Retina (tissue), 1 donor: ENCODE data around the gene ZRANB3.
"Not testable (repeated sequence)": the region's sequence is repeated elsewhere in the genome, so short reads cannot be mapped to it uniquely, and the experiment has no call there.

ENCODE experiments used
- DNase-seq: peaks from one replicate; pipeline ENCODE4 v3.0.0-alpha.2; 2016

The ZRANB3 gene

DNA sequence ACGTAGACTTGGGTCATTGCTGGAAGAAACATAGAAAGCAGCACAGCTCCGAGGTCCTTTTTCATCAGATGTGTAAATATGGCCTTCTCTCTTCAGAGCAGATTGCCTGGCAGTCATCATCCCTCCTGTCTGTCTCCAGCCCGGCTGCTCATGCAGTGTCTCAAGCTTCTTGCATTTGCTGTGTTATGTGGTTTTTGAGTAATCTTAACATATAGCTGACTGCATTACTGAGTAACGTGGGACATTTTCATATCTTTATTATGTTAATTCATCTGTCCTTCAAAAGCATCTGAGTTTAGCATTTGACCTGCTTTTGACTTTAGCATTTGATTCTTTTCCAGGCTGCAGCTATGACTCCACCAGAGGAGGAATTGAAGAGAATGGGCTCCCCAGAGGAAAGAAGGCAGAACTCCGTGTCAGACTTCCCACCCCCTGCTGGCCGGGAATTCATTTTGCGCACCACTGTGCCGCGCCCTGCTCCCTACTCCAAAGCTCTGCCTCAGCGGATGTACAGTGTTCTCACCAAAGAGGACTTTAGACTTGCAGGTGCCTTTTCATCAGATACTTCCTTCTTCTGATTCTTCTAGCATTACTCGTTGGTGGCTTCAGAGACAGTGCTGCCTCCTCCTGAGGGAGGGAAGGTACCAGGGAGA, 362.7 kb downstream of the ZRANB3 start:
- DNase-seq: no peak

DNA sequence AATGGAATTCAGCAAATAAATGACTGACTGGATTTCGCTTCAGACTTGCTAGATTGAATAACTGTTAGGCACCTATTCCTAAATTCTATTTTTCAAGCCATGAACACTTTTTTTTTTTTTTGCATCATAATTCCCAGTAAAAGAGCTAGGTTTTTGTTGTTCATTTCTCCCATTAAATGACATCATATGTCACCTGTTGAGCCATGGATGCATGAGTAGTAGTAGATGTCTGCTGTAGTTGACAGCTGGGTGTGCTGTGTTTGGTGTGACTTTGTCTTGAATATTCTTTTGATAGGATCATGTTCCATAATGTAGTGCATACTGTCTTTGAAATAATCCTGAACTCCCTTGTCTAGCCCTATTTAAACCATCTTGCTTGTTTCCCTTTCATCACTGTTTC, 363.7 kb downstream of the ZRANB3 start:
- no peak for DNase-seq

GRCh38 chr2:135164431-135164830, 366.6 kb downstream of the ZRANB3 start:
- DNase-seq: no peak

DNA sequence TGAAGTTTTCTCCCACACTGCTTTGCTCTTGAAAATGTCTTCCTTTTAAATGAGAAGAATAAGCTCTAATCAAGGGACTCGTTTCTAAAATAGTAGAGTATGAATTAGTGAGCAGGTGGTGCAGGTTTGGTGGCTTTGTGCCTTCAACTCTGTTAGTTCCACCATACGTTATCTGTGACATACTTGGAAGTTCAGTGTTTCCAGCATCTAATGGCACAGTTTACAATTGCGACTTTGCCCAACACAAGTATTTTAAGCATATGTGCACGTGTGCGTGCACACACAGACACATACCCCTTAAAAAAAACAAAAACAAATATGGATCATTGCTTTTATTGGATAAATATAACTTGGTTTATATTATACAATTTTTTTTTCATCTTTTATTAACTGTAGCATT, 367.1 kb downstream of the ZRANB3 start:
- DNase-seq: no peak

GRCh38 chr2:135163306-135163705, 367.7 kb downstream of the ZRANB3 start:
- no peak for DNase-seq

GRCh38 chr2:135162786-135163185, 368.2 kb downstream of the ZRANB3 start:
- DNase-seq: no peak

DNA sequence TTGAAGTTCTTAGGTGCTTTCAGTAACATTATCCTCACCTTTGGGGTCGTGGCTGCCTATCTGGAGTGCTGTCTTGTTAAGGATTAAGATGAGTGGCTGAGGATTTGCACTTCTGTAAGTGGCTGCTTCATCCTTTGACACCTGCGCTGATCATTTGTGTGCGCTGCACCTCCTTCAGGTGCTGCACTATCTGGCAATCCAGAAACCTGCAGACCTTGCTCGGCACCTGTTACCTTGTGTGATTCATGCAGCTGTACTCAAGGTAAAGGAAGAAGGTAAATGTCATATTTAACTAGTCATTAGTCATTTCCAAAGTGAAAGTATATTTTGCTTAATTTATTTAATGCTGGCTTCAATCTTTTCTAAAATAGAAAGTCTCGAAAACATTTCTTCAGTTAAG, 368.6 kb downstream of the ZRANB3 start:
- DNase-seq: no peak

- DNase-seq: no peak
These were observed 371.8 kb downstream of the ZRANB3 start for GRCh38 chr2:135159191-135159590.

- no peak for DNase-seq
These were observed 373.2 kb downstream of the ZRANB3 start for GRCh38 chr2:135157856-135158255.

DNA sequence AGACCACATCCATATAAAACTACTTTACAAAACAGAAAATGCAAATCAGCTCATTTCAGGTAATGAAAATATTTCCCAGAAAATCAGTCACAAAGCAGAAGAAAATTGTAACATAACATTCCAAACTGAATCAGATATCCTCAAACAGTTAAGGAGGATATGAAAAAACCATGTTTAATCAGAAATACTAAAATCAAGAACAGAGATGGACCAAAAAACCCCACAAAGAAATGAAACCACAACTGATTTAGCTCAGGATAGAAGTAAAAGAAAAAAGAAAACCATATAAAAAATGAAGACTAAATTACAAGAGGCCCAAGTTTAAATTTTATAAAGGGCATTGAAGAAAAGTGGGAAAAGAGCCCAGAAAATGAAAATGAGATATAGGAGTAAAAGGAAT, 376.1 kb downstream of the ZRANB3 start:
- no peak for DNase-seq

DNA sequence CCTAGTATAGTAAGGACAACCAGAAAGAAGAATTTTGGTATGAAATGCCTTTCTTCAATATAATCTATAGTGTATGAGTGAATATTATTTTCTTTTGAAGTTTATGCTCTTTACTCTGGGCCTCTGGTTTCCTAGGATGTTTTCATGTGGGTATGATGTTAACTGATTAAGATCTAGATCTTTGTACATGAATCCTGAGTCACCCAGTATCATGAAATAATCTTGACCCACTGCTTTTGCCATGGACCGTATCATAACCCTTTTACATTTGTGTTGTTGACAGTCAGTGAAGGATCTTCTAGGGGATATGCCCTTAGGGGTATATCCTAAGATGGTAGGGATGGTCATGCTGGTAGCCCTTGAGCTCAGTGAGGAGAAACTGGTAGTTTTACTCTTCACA, 378.7 kb downstream of the ZRANB3 start:
- no peak for DNase-seq

DNA sequence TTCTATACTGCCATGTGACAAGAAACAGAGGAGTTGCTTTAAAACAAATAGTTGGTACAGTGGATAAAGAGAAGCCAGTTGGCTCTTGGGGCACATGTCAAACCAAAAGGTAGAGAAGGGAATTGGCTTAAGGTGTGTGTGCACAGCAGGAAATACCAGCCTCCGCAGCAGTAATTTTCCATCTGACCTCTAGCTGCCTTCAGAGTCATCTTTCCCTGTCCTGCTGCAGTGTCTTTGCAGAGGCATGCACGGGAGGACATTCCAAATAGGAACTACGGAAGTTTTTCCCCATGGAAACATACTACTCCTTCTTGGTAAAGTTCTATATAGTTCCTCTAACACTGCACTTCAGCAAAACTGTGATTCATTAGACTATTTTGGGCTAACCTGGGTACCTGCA, 379.4 kb downstream of the ZRANB3 start:
- DNase-seq: no peak

- DNase-seq: no peak
These were observed 380.3 kb downstream of the ZRANB3 start for GRCh38 chr2:135150725-135151124.

DNA sequence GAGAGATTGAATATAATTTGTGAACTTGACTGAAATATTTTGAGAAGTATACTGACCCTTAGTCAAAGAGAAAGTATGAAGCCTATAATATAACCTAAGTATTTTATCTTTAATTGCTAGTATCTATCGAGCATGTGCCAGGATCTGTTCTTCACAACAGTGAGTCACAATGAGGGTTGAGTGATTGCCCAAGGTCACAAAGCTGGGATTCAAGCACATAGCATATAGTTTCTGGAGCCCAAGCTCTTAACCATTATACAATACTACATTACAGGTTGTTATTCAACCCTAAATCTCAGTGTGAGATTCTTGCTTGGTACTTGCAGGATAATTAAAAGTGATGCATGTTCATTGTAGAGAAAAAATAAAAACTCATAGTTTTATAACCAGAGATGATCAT, 381.8 kb downstream of the ZRANB3 start:
- DNase-seq: no peak

GRCh38 chr2:135144343-135144742, 386.7 kb downstream of the ZRANB3 start:
- DNase-seq: no peak

- DNase-seq: no peak
These were observed 388.7 kb downstream of the ZRANB3 start for GRCh38 chr2:135142323-135142722.

DNA sequence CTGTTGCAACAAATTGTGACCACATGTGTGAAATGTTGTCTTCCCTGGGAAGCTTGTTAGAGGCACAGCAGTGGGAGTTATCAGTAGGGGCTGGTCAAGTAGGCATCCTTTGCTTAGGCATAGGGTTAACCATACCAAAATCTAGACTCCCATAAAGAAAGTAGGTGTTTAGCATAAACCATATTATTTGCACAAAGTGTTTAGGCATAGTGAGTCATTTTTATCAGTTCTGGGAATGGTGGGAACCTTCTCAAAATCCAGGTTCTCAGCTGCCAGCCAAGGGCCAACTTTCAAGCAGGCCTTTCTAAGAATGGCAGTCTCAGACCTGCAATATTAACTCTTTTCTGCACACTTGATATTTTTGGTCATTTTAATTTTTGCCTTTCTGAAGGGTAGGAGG, 390.4 kb downstream of the ZRANB3 start:
- DNase-seq: no peak

- no peak for DNase-seq
These were observed 398.7 kb downstream of the ZRANB3 start for GRCh38 chr2:135132314-135132713.

DNA sequence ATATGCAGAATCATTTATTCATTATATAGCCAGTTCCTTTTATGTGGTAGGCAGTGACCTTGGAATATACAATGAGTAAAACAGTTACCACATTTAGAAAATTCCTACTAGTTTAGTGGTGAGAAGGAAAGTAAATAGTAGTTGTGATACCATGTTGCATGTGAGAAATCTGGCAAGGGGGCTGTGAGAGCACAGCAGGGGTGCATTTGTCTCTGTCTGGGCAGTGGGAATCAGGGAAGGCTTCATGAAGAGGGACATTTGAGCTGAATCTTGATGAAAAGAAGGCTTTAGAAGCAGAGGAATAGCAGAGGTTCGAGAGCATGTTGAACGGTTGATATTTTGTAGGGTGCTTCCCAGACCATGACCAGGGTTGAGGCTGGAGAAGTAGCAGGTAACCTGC, 400.3 kb downstream of the ZRANB3 start:
- DNase-seq: no peak

DNA sequence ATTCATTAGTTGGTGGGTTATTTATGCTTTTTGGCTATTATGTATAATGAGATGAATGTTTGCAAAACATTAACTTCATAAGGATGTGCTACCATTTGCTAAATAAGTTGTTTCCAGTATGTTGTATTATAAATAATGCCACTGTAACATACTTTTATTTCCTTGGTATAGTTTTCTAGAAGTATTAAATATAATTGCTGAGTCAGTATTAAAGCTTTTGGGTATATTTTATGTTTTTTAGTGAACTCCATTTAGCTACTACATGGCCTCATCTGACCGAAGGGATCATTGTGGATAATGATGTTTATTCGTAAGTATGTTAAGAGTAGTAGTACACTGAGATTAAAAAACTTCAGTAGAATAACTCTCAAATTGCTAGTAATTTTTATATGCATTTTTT, 405.1 kb downstream of the ZRANB3 start:
- no peak for DNase-seq

GRCh38 chr2:135124924-135125886, 405.8 kb downstream of the ZRANB3 start:
- no peak for DNase-seq

DNA sequence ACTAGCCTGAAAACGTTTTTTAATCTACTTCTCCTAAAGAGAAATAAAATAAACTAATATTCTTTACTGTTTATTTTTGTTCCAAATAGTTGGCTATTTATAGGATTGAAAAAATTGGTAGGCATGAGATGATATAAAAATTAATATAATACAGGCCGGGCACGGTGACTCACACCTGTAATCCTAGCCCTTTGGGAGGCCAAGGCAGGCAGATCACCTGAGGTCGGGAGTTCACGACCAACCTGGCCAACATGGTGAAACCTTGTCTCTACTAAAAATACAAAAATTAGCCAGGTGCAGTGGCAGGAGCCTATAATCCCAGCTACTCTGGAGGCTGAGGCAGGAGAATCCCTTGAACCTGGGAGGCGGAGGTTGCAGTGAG, 409.4 kb downstream of the ZRANB3 start:
- not testable (repeated sequence) for DNase-seq

- DNase-seq: no peak
These were observed 409.9 kb downstream of the ZRANB3 start for GRCh38 chr2:135121016-135121657.

- no peak for DNase-seq
These were observed 411.4 kb downstream of the ZRANB3 start for GRCh38 chr2:135119582-135119981.
